ENCODE results near the gene CHI3L1.

Gene CHI3L1

GRCh38 chr1:203206129-203206687 is 19.7 kb upstream of the CHI3L1 start:
- no peak for DNase-seq (ENCODE audit: low read depth)

GRCh38 chr1:203204756-203205155 is 18.3 kb upstream of the CHI3L1 start:
- DNase-seq (ENCODE audit: low read depth) = no peak

GRCh38 chr1:203202431-203203245 is 16.1 kb upstream of the CHI3L1 start:
- no peak for DNase-seq (ENCODE audit: low read depth)

- DNase-seq (ENCODE audit: low read depth) = no peak
These were observed 15.2 kb upstream of the CHI3L1 start for GRCh38 chr1:203201516-203202205.

GRCh38 chr1:203200916-203201315 is 14.4 kb upstream of the CHI3L1 start:
- no peak for DNase-seq (ENCODE audit: low read depth)

- no peak for DNase-seq (ENCODE audit: low read depth)
These were observed 13.5 kb upstream of the CHI3L1 start for GRCh38 chr1:203199816-203200571.

GRCh38 chr1:203199481-203199815 is 12.9 kb upstream of the CHI3L1 start:
- DNase-seq (ENCODE audit: low read depth) = no peak

GRCh38 chr1:203199002-203199401 is 12.5 kb upstream of the CHI3L1 start:
- no peak for DNase-seq (ENCODE audit: low read depth)

GRCh38 chr1:203197625-203198024 is 11.1 kb upstream of the CHI3L1 start:
- DNase-seq (ENCODE audit: low read depth) = no peak

GRCh38 chr1:203196371-203196770 is 9.9 kb upstream of the CHI3L1 start:
- no peak for DNase-seq (ENCODE audit: low read depth)

- no peak for DNase-seq (ENCODE audit: low read depth)
These were observed 4.4 kb upstream of the CHI3L1 start for GRCh38 chr1:203190949-203191348.

GRCh38 chr1:203189951-203190352 is 3.4 kb upstream of the CHI3L1 start:
- no peak for DNase-seq (ENCODE audit: low read depth)

- no peak for DNase-seq (ENCODE audit: low read depth)
These were observed 2.3 kb upstream of the CHI3L1 start for GRCh38 chr1:203188686-203189232.

- DNase-seq (ENCODE audit: low read depth) = no peak
These were observed 1.3 kb upstream of the CHI3L1 start for GRCh38 chr1:203187689-203188264.

- DNase-seq (ENCODE audit: low read depth) = no peak
These were observed 791 bp upstream of the CHI3L1 start for GRCh38 chr1:203187304-203187685.

GRCh38 chr1:203186091-203186445 is 436 bp downstream of the CHI3L1 start:
- DNase-seq (ENCODE audit: low read depth) = no peak

- no peak for DNase-seq (ENCODE audit: low read depth)
These were observed 919 bp downstream of the CHI3L1 start for GRCh38 chr1:203185585-203185984.

- no peak for DNase-seq (ENCODE audit: low read depth)
These were observed 1.4 kb downstream of the CHI3L1 start for GRCh38 chr1:203185061-203185461.

- no peak for DNase-seq (ENCODE audit: low read depth)
These were observed 2.0 kb downstream of the CHI3L1 start for GRCh38 chr1:203184467-203184866.

- no peak for DNase-seq (ENCODE audit: low read depth)
These were observed 2.7 kb downstream of the CHI3L1 start for GRCh38 chr1:203183828-203184227.

- no peak for DNase-seq (ENCODE audit: low read depth)
These were observed 4.0 kb downstream of the CHI3L1 start for GRCh38 chr1:203182387-203182953.

Data from stimulated activated CD8-positive, alpha-beta memory T cell treated with anti-CD3 and anti-CD28 coated beads, Interleukin-7, amount 100 ng/mL, for 24 hours (primary cell).